Neural progenitor cell (in vitro differentiated cells): ENCODE results near the gene PHKG2. TPM values are rescaled to one million over a fixed set of nuclear protein-coding genes. Genes with fewer than 3 reads are reported as not detected.

Source experiments
- DNase-seq: peaks from one replicate; pipeline ENCODE4 v3.0.0-alpha.2; 2016; ENCODE audit warnings: low spot score
- H2AFZ ChIP-seq: fragments of 200-600 bp; sonication (generic); replicated peaks from 2 replicates; pipeline ENCODE4 v1.6.1; 2016; ENCODE audit warnings: antibody characterized with exemption
- H3F3A ChIP-seq: fragments of 200-600 bp; sonication (generic); 2 replicates; pipeline ENCODE4 v1.6.1; 2016; ENCODE audit warnings: antibody characterized with exemption, low read depth
- H3K27ac ChIP-seq: fragments of 200-600 bp; sonication (generic); 2 replicates; pipeline ENCODE4 v1.5.1; 2016; ENCODE audit warnings: mild to moderate bottlenecking
- H3K27me3 ChIP-seq: fragments of 200-600 bp; sonication (generic); 2 replicates; pipeline ENCODE4 v1.6.1; 2016; ENCODE audit warnings: mild to moderate bottlenecking, moderate library complexity
- H3K36me3 ChIP-seq: fragments of 200-600 bp; sonication (generic); 2 replicates; pipeline ENCODE4 v1.5.1; 2016
- H3K4me1 ChIP-seq: fragments of 200-600 bp; sonication (generic); 2 replicates; pipeline ENCODE4 v1.6.1; 2016; ENCODE audit warnings: mixed run types
- H3K4me2 ChIP-seq: fragments of 200-600 bp; sonication (generic); 2 replicates; pipeline ENCODE4 v1.6.1; 2016
- H3K4me3 ChIP-seq: fragments of 200-600 bp; sonication (generic); 2 replicates; pipeline ENCODE4 v1.5.1; 2016
- H3K79me2 ChIP-seq: fragments of 200-600 bp; sonication (generic); 2 replicates; pipeline ENCODE4 v1.6.1; 2016; ENCODE audit warnings: low read depth
- H3K9ac ChIP-seq: fragments of 200-600 bp; sonication (generic); 2 replicates; pipeline ENCODE4 v1.6.1; 2016
- H3K9me3 ChIP-seq: fragments of 200-600 bp; sonication (generic); 2 replicates; pipeline ENCODE4 v1.5.1; 2016; ENCODE audit warnings: low read depth
- H4K20me1 ChIP-seq: fragments of 200-600 bp; sonication (generic); 2 replicates; pipeline ENCODE4 v1.6.1; 2016; ENCODE audit warnings: low read depth
- H3K27ac Mint-ChIP-seq: 3 replicates; pipeline ENCODE4 v1.8.0; 2021; ENCODE audit warnings: mixed read lengths
- H3K27me3 Mint-ChIP-seq: 2 replicates; pipeline ENCODE4 v1.8.0; 2022; ENCODE audit warnings: low read depth, mild to moderate bottlenecking, inconsistent platforms, moderate library complexity, mixed read lengths; ENCODE audit not compliant: insufficient read depth
- H3K36me3 Mint-ChIP-seq: 3 replicates; pipeline ENCODE4 v1.8.0; 2021; ENCODE audit warnings: mixed read lengths
- H3K4me1 Mint-ChIP-seq: 3 replicates; pipeline ENCODE4 v1.8.0; 2021; ENCODE audit warnings: mixed read lengths
- H3K4me3 Mint-ChIP-seq: 3 replicates; pipeline ENCODE4 v1.8.0; 2021; ENCODE audit warnings: mild to moderate bottlenecking, moderate library complexity, mixed read lengths
- H3K9me3 Mint-ChIP-seq: 3 replicates; pipeline ENCODE4 v1.8.0; 2020; ENCODE audit warnings: mixed read lengths
- EZH2 ChIP-seq: fragments of 200-600 bp; sonication (generic); IDR thresholded peaks from 2 replicates; pipeline ENCODE4 v1.6.1; 2017; ENCODE audit warnings: antibody characterized with exemption, mild to moderate bottlenecking, moderate library complexity
- EZH2phosphoT487 ChIP-seq: fragments of 200-600 bp; sonication (generic); IDR thresholded peaks from 2 replicates; pipeline ENCODE4 v1.6.1; 2017; ENCODE audit warnings: antibody characterized with exemption
- total RNA-seq: library from RNA; depleted of rRNA; stranded (reverse); fragments of >200 nt; gene quantifications from 2 replicates; pipeline ENCODE4 v1.2.3, GENCODE V29; 2015; ENCODE audit warnings: low replicate concordance
- TF ChIP-seq, protein P1 (sequence below): fragments of 200-600 bp; sonication (generic); IDR thresholded peaks from 2 replicates; pipeline ENCODE4 v1.5.1; 2017; ENCODE audit warnings: antibody characterized with exemption, mild to moderate bottlenecking

Gene PHKG2
- total RNA-seq, 1 donor from 2014 or later: 20.2 TPM

DNA sequence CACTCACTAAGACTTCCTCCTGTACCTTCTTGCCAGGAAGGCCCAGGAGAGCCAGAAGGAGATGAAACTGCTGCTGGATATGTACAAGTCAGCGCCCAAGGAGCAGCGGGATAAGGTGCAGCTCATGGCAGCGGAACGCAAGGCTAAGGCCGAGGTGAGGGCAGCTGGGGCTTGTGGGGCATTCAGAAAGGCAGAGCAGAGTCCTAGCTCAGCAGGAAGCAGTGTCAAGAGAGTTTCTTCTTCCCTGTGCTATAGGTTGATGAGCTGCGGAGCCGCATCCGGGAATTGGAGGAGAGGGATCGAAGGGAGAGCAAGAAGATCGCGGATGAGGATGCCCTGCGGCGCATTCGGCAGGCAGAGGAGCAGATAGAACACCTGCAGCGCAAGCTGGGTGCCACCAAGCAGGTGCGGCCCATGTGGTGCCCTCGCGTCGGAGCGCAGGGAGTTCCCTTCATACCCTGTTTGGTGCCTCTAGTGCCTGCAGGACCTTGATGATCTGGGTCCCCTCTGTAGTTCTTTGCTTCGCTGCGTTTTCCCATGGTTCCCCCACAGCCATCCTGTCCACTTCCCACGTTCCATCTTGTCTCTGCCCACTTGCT, 20.5 kb downstream of the PHKG2 start:
- Mint-ChIP-seq H3K27ac (no peak overlapping the region), H3K9me3 (no peaks in the 10 kb centered on the region), H3K4me1 (peaks cover 2% of the 10 kb centered on the region), H3K36me3 (peaks cover 39% of the 10 kb centered on the region), H3K4me3 (no peak overlapping the region), H3K27me3 (peaks cover 8% of the 10 kb centered on the region)
- Histone ChIP-seq H3K9ac (no peak overlapping the region), H3K4me3 (no peak overlapping the region), H3K9me3 (no peaks in the 10 kb centered on the region), H3F3A (no peaks in the 10 kb centered on the region), H3K27ac (no peak overlapping the region), H3K27me3 (no peaks in the 10 kb centered on the region), H3K4me2 (no peak overlapping the region), H3K36me3 (peaks cover 5% of the 10 kb centered on the region), H3K4me1 (peaks cover under 1% of the 10 kb centered on the region), H2AFZ (no peak overlapping the region), H3K79me2 (peaks cover 8% of the 10 kb centered on the region), H4K20me1 (peaks cover 14% of the 10 kb centered on the region)
- no peak for DNase-seq
- TF ChIP-seq EZH2: no peak
- TF ChIP-seq EZH2phosphoT487: no peak
- TF ChIP-seq, protein P1, sequence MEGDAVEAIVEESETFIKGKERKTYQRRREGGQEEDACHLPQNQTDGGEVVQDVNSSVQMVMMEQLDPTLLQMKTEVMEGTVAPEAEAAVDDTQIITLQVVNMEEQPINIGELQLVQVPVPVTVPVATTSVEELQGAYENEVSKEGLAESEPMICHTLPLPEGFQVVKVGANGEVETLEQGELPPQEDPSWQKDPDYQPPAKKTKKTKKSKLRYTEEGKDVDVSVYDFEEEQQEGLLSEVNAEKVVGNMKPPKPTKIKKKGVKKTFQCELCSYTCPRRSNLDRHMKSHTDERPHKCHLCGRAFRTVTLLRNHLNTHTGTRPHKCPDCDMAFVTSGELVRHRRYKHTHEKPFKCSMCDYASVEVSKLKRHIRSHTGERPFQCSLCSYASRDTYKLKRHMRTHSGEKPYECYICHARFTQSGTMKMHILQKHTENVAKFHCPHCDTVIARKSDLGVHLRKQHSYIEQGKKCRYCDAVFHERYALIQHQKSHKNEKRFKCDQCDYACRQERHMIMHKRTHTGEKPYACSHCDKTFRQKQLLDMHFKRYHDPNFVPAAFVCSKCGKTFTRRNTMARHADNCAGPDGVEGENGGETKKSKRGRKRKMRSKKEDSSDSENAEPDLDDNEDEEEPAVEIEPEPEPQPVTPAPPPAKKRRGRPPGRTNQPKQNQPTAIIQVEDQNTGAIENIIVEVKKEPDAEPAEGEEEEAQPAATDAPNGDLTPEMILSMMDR: no peak

DNA sequence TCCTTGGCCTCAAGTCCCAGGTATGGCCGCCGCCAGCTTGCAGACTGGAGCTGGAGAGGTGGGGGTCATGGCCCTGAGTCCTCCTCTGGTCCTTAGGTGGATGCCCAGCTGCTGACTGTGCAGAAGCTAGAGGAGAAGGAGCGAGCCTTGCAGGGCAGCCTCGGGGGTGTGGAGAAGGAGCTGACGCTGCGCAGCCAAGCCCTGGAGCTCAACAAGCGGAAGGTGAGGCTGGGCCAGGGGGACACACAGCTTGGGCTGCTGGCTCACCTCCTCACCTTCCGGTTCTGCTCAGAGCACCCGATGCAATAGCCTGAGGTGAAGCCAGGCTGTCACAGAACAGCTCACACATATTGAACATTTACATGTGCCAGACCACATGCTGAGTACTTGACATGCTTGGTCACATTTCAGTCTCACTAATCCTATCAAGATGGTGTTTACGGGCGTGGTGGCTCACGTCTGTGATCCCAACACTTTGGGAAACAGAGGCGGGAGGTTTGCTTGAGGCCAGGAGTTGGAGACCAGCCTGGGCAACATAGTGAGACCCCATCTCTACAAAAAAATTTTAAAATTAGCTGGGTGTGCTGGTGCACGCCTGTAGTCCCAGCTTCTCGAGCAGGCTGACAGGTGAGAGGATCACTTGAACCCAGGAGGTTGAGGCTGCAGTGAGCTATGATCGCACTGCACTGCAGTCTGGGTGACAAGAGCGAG, 21.3 kb downstream of the PHKG2 start:
- Histone ChIP-seq H3F3A (peaks cover 7% of the 10 kb centered on the region), H3K79me2 (no peaks in the 10 kb centered on the region), H3K9me3 (no peaks in the 10 kb centered on the region), H3K9ac (no peak overlapping the region), H3K4me1 (no peaks in the 10 kb centered on the region), H2AFZ (no peak overlapping the region), H3K4me3 (no peak overlapping the region), H3K27ac (no peak overlapping the region), H3K4me2 (no peak overlapping the region), H3K27me3 (no peaks in the 10 kb centered on the region), H3K36me3 (no peaks in the 10 kb centered on the region), H4K20me1 (peaks cover 18% of the 10 kb centered on the region)
- TF ChIP-seq EZH2phosphoT487: no peak
- TF ChIP-seq, protein P1: no peak
- no peak for TF ChIP-seq EZH2
- Mint-ChIP-seq H3K36me3 (peaks cover 37% of the 10 kb centered on the region), H3K27me3 (peaks cover 8% of the 10 kb centered on the region), H3K27ac (no peak overlapping the region), H3K9me3 (no peaks in the 10 kb centered on the region), H3K4me1 (no peaks in the 10 kb centered on the region), H3K4me3 (no peak overlapping the region)
- no peak for DNase-seq

DNA sequence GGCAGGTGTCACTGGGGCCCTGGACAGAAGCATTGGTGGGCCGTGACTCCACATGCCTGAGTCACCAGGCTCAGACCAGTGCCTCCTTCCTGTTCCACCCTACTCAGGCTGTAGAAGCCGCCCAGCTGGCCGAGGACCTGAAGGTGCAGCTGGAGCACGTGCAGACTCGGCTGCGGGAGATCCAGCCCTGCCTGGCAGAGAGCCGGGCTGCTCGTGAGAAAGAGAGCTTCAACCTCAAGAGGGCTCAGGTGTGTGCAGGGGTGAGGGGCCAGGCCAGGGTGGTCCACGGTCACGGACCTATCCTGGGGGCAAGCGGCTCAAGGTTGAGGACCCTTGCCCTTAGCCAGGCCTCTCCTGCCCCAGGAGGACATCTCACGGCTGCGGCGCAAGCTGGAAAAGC, 23.5 kb downstream of the PHKG2 start:
- Histone ChIP-seq H3K9ac (no peak overlapping the region), H3K9me3 (no peaks in the 10 kb centered on the region), H3K79me2 (peaks cover 8% of the 10 kb centered on the region), H3K27me3 (no peaks in the 10 kb centered on the region), H4K20me1 (peaks cover 24% of the 10 kb centered on the region), H3F3A (peaks cover 25% of the 10 kb centered on the region), H3K36me3 (no peaks in the 10 kb centered on the region), H3K4me3 (no peak overlapping the region), H3K4me2 (no peak overlapping the region), H2AFZ (no peak overlapping the region), H3K27ac (no peak overlapping the region), H3K4me1 (no peaks in the 10 kb centered on the region)
- no peak overlapping the region for H3K4me3 Mint-ChIP-seq
- no peak for DNase-seq
- peaks cover 8% of the 10 kb centered on the region for H3K4me1 Mint-ChIP-seq
- peaks cover 18% of the 10 kb centered on the region for H3K27me3 Mint-ChIP-seq
- no peaks in the 10 kb centered on the region for H3K9me3 Mint-ChIP-seq
- peaks cover 28% of the 10 kb centered on the region for H3K36me3 Mint-ChIP-seq
- H3K27ac Mint-ChIP-seq: peak overlapping the region; percentile 40
- TF ChIP-seq EZH2phosphoT487: no peak
- TF ChIP-seq, protein P1: no peak
- TF ChIP-seq EZH2: no peak
